DOHH2 (cell line): ENCODE data around the gene GRB2.

ENCODE experiments used
- H3F3A ChIP-seq: fragments of 200-600 bp; sonication (generic), shearing (Covaris generic); 2 replicates; pipeline ENCODE4 v1.6.0; 2016; ENCODE audit warnings: antibody characterized with exemption, mild to moderate bottlenecking; ENCODE audit not compliant: control insufficient read depth, insufficient read depth
- H3K27ac ChIP-seq: fragments of 200-600 bp; sonication (generic); 2 replicates; pipeline ENCODE4 v1.5.1; 2014; ENCODE audit warnings: low read depth, mild to moderate bottlenecking, low read length, moderate library complexity
- H3K27me3 ChIP-seq: fragments of 200-600 bp; sonication (generic); 2 replicates; pipeline ENCODE4 v1.6.1; 2014; ENCODE audit warnings: mild to moderate bottlenecking, low read length, mixed read lengths; ENCODE audit not compliant: control insufficient read depth
- H3K36me3 ChIP-seq: fragments of 200-600 bp; sonication (generic); 2 replicates; pipeline ENCODE4 v1.6.1; 2014; ENCODE audit warnings: mild to moderate bottlenecking, low read length, moderate library complexity, mixed read lengths; ENCODE audit not compliant: control insufficient read depth
- H3K4me1 ChIP-seq: fragments of 200-600 bp; sonication (generic); 2 replicates; pipeline ENCODE4 v1.6.1; 2014; ENCODE audit warnings: mild to moderate bottlenecking, low read length, mixed read lengths; ENCODE audit not compliant: control insufficient read depth
- H3K4me2 ChIP-seq: fragments of 200-600 bp; sonication (generic); 2 replicates; pipeline ENCODE4 v1.6.0; 2014; ENCODE audit warnings: mild to moderate bottlenecking, low read length, moderate library complexity
- H3K4me3 ChIP-seq: fragments of 200-600 bp; sonication (generic); 2 replicates; pipeline ENCODE4 v1.5.1; 2014; ENCODE audit warnings: mild to moderate bottlenecking, low read length, mixed read lengths
- H3K79me2 ChIP-seq: fragments of 200-600 bp; sonication (generic); 2 replicates; pipeline ENCODE4 v1.6.1; 2014; ENCODE audit warnings: mild to moderate bottlenecking, low read length, mixed read lengths; ENCODE audit not compliant: control insufficient read depth
- H3K9me2 ChIP-seq: fragments of 200-600 bp; sonication (generic); replicated peaks from 2 replicates; pipeline ENCODE4 v1.6.1; 2014; ENCODE audit warnings: mild to moderate bottlenecking, low read length, mixed read lengths; ENCODE audit not compliant: control insufficient read depth
- H3K9me3 ChIP-seq: fragments of 200-600 bp; sonication (generic); 2 replicates; pipeline ENCODE4 v1.6.1; 2014; ENCODE audit warnings: antibody characterized with exemption, low read length, mixed read lengths; ENCODE audit not compliant: control insufficient read depth, insufficient read depth
- H4K20me1 ChIP-seq: fragments of 200-600 bp; sonication (generic); 2 replicates; pipeline ENCODE4 v1.6.0; 2014; ENCODE audit warnings: low read depth, mild to moderate bottlenecking, antibody characterized with exemption, low read length, moderate library complexity; ENCODE audit not compliant: control insufficient read depth, insufficient read depth
- CTCF ChIP-seq: fragments of 200-600 bp; sonication (generic); IDR thresholded peaks from one replicate; pipeline ENCODE4 v1.5.1; 2014; ENCODE audit warnings: antibody characterized with exemption, mild to moderate bottlenecking, low read depth, low read length; ENCODE audit not compliant: poor library complexity, severe bottlenecking
- EZH2phosphoT487 ChIP-seq: fragments of 200-600 bp; sonication (generic); IDR thresholded peaks from 2 replicates; pipeline ENCODE4 v1.6.1; 2017; ENCODE audit warnings: borderline replicate concordance, mild to moderate bottlenecking, antibody characterized with exemption, low read length, moderate library complexity, mixed read lengths

The GRB2 gene

DNA sequence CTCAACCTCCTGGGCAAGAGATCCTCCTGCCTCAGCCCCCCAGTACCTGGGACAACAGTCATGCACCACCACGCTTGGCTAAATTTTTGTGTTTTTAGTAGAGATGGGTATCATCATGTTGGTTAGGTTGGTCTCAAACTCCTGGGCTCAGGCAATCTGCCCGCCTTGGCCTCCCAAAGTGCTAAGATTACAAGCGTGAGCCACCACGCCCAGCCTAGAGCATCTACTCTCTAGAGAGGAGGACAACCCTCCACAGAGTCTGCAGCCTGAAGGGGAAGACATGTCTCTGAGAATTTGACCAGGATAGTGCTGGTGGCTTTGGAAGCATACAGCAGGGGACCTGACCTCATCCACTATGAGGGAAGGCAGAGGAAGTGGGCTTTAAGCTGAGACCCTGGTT lies 4.7 kb upstream of the GRB2 start:
- Histone ChIP-seq H3K4me3 (no peak overlapping the region), H3K9me3 (no peaks in the 10 kb centered on the region), H3K27ac (no peak overlapping the region), H3F3A (peaks cover 6% of the 10 kb centered on the region; the same call in 1 of the 2 replicates), H4K20me1 (no peaks in the 10 kb centered on the region), H3K36me3 (peaks cover 3% of the 10 kb centered on the region), H3K4me1 (peaks cover 38% of the 10 kb centered on the region), H3K9me2 (no peaks in the 10 kb centered on the region), H3K4me2 (no peak overlapping the region), H3K27me3 (peaks cover 10% of the 10 kb centered on the region), H3K79me2 (peaks cover 4% of the 10 kb centered on the region)
- no peak for TF ChIP-seq EZH2phosphoT487
- TF ChIP-seq CTCF = no peak

DNA sequence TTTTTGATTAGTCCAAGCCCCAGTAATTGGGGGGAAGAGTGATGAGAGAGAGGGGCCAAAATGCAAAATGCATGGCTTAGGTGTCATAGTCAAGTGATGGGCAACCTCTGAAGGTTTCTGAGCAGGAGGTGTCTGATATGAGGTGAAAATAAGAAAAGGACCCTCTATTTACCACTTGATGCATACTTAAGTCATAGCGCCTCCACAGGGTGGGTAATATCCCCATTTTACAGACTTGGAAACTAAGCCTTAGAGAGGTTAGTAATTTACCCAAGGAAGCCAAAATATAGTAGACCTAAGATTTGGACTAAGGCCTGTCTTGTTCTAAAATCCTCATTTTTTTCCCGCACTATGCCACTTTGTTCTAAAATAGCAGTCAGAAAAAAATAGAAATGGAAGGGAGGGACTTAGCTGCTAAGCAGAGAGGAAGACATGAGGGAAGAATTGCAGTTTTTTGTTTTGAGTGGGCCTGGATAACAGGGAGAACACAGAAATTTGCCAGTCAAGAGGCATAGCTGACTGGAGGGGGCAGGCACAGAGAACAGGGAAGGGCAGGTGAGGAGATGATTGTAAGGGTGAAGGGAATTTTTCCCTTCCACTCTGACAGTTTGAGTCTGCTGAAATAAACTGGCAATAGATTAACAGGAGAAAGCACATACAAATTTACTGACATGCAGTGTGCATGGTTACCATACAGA lies 2.3 kb upstream of the GRB2 start:
- Histone ChIP-seq H3K27ac (no peak overlapping the region), H3K4me3 (no peak overlapping the region), H4K20me1 (peaks cover 5% of the 10 kb centered on the region; the same call in 1 of the 2 replicates), H3K4me2 (no peak overlapping the region), H3K79me2 (peaks cover 27% of the 10 kb centered on the region), H3F3A (peaks cover 12% of the 10 kb centered on the region), H3K9me3 (no peaks in the 10 kb centered on the region), H3K9me2 (no peaks in the 10 kb centered on the region), H3K4me1 (peaks cover 40% of the 10 kb centered on the region), H3K36me3 (peaks cover 9% of the 10 kb centered on the region), H3K27me3 (no peaks in the 10 kb centered on the region)
- TF ChIP-seq EZH2phosphoT487 (no peak), CTCF (peak; percentile 28)

GRCh38 chr17:75406222-75406615 lies 741 bp upstream of the GRB2 start:
- Histone ChIP-seq H3K4me1 (peaks cover 44% of the 10 kb centered on the region), H3K4me3 (peak overlapping the region; percentile 85), H3K9me2 (no peaks in the 10 kb centered on the region), H3K79me2 (peaks cover 43% of the 10 kb centered on the region), H3K36me3 (peaks cover 21% of the 10 kb centered on the region), H4K20me1 (peaks cover 16% of the 10 kb centered on the region), H3K27ac (0 out of 2 replicates have a peak overlapping the region, but pooled peaks have one; percentile 12), H3F3A (peaks cover 12% of the 10 kb centered on the region), H3K27me3 (no peaks in the 10 kb centered on the region), H3K4me2 (peak overlapping the region; percentile 93), H3K9me3 (no peaks in the 10 kb centered on the region)
- TF ChIP-seq EZH2phosphoT487 (no peak), CTCF (no peak)
